ENCODE measurements around the gene SNX9.

DNA sequence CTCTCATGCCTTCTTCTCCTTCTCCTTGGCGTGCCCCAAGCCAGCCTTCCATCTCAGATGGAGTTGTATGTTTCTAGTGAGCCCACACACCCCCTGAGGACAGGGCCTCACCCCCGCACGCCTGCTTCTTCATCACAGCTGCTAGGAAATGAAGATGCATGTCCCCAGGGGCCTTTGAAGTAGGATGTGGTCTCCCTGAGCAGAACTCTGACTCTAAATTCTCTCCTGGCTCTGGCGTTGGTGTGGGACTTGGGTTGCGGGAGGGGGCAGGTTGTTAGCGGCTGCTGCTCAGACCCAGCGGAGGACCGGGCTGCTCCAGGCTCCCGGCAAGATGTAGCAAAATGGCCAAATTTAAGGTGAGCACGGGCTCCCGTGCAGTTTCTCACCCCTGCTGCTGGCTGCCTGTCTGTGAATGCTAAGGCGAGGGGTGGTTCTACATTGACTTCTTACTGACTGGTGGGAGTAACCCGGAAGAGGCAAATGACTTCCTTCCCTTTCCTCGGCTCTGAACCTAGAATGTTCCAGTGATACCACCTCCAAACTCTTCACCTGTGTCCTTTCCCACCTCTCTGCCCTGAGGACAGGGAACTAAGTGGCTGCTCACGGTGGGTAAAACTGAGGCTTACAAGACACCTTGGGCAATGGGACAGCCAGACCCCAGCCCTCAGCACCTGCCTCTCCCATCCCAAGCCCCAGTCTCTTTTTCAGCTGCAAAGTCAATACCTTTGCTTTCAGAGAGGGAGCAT, 167.4 kb downstream of the SNX9 start:
- TF ChIP-seq POLR2A (IDR thresholded peaks at IDR 0.05) (no peak), POLR2AphosphoS5 (IDR thresholded peaks at IDR 0.05) (no peak)

Measured in upper lobe of left lung (tissue), 4 donors.